Measurements from ENCODE around the gene TREML4.

TREML4 gene, protein sequence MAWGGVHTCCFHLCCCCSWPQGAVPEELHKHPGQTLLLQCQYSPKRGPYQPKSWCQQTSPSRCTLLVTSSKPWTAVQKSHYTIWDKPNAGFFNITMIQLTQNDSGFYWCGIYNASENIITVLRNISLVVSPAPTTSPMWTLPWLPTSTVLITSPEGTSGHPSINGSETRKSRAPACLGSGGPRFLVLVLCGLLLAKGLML

GRCh38 chr6:41228096-41228495 lies at the start of gene TREML4:
Gene TREML4 (plus strand): TSS chr6:41228349. CDS start chr6:41228428, 79 bp downstream.
- no peaks in the 10 kb centered on the region for H3K4me1 ChIP-seq (ENCODE audit: insufficient read depth, poor library complexity, severe bottlenecking)
- ATAC-seq (ENCODE audit: low read depth) (no peak), DNase-seq (ENCODE audit: low spot score) (no peak)
- H3K4me3 ChIP-seq (ENCODE audit: severe bottlenecking): no peak within 1 kb of the TSS
- H3K27ac ChIP-seq (ENCODE audit: poor library complexity, severe bottlenecking): no peak within 1 kb of the TSS
- H3K27me3 ChIP-seq (ENCODE audit: insufficient read depth, poor library complexity, severe bottlenecking): peaks cover 28% of the 10 kb centered on the region
- no peak for TF ChIP-seq CTCF (IDR thresholded peaks at IDR 0.05; ENCODE audit: poor library complexity, severe bottlenecking)
- H3K9me3 ChIP-seq (ENCODE audit: severe bottlenecking): no peaks in the 10 kb centered on the region
- H3K36me3 ChIP-seq (ENCODE audit: low read depth): no peaks in the 10 kb centered on the region

DNA sequence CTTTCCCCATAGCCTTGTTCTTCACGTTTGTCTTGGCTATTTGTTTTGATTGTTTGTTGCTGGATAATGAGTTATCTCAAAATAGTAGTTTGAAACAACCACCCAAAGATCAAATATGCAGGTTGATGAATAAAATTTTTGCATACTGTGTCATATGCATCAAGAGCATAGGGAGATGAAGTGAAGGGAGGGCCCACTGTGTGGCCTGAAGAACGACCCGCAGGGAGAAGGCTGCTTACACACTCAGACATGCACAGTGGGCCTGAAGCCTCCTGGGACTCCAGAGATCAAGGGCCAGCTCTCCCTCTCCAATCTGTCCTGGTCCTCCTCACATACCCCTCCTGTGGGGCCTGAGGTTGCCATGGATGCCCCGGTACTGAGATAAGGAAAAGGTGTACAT lies 49.0 kb upstream of the TREML4 start:
- Histone ChIP-seq H3K4me3 (ENCODE audit: severe bottlenecking) (no peak overlapping the region), H3K27ac (ENCODE audit: poor library complexity, severe bottlenecking) (no peak overlapping the region), H3K27me3 (ENCODE audit: insufficient read depth, poor library complexity, severe bottlenecking) (no peaks in the 10 kb centered on the region), H3K36me3 (ENCODE audit: low read depth) (no peaks in the 10 kb centered on the region), H3K4me1 (ENCODE audit: insufficient read depth, poor library complexity, severe bottlenecking) (no peaks in the 10 kb centered on the region), H3K9me3 (ENCODE audit: severe bottlenecking) (no peaks in the 10 kb centered on the region)
- ATAC-seq (ENCODE audit: low read depth) (no peak), DNase-seq (ENCODE audit: low spot score) (no peak)
- no peak for TF ChIP-seq CTCF (IDR thresholded peaks at IDR 0.05; ENCODE audit: poor library complexity, severe bottlenecking)

- Histone ChIP-seq H3K27me3 (ENCODE audit: insufficient read depth, poor library complexity, severe bottlenecking) (no peaks in the 10 kb centered on the region), H3K4me3 (ENCODE audit: severe bottlenecking) (no peak overlapping the region), H3K4me1 (ENCODE audit: insufficient read depth, poor library complexity, severe bottlenecking) (no peaks in the 10 kb centered on the region), H3K9me3 (ENCODE audit: severe bottlenecking) (no peaks in the 10 kb centered on the region), H3K36me3 (ENCODE audit: low read depth) (no peaks in the 10 kb centered on the region), H3K27ac (ENCODE audit: poor library complexity, severe bottlenecking) (no peak overlapping the region)
- DNase-seq (ENCODE audit: low spot score): no peak
- no peak for TF ChIP-seq CTCF (IDR thresholded peaks at IDR 0.05; ENCODE audit: poor library complexity, severe bottlenecking)
- peak; percentile 44; the same call in 2 of the 3 replicates for ATAC-seq (ENCODE audit: low read depth)
Measured at GRCh38 chr6:41181566-41181965, 46.6 kb upstream of the TREML4 start.

DNA sequence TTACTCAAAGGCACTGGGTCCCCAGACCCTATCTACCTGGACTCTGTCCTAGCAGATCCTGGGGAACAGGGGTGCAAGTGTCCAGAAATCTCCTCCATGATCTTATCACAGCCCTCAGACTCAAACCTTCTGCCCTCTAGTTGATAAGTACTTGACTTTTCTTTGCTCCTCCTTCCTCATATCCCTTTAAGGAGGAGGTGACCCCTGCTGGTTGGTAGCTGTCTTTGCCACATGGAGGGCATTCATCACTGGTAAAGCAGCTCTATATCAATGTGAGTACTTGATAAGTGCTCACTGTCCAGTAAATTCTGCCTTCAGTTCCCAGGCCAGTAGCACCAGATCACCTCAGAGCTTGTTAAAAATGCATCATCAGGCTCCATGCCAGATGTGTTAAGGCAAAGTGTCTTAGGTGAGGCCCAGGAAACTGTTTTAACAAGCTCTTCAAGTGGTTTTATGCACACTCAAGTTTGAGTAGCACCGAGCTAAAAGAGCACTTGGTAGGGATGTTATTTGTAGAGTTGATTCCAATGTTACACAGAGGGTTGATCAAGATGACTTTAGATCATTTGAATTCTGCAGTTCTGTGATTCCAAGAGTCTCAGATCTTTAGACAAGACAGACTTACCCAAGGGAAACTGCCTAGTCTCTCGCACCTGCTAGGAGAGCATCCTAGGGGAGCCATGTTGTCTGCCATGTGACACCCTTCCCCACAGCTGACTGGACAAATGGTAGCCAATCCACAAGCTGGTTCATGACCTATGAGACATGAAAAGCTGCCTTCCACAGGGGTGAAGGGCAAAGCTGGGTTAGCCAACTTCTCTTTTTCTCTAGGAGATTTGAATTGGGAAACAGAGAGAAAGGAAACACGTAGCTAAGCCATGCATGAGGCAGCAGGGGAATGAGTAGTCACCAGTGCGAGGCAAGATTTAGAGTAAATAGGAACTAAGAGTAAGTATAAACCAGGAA lies 45.8 kb upstream of the TREML4 start:
- Histone ChIP-seq H3K4me3 (ENCODE audit: severe bottlenecking) (no peak overlapping the region), H3K36me3 (ENCODE audit: low read depth) (no peaks in the 10 kb centered on the region), H3K9me3 (ENCODE audit: severe bottlenecking) (no peaks in the 10 kb centered on the region), H3K4me1 (ENCODE audit: insufficient read depth, poor library complexity, severe bottlenecking) (no peaks in the 10 kb centered on the region), H3K27me3 (ENCODE audit: insufficient read depth, poor library complexity, severe bottlenecking) (no peaks in the 10 kb centered on the region), H3K27ac (ENCODE audit: poor library complexity, severe bottlenecking) (no peak overlapping the region)
- peak; percentile 85 for ATAC-seq (ENCODE audit: low read depth)
- DNase-seq (ENCODE audit: low spot score): no peak
- peak; percentile 73 for TF ChIP-seq CTCF (IDR thresholded peaks at IDR 0.05; ENCODE audit: poor library complexity, severe bottlenecking)
